Aorta (tissue), 5 donors: ENCODE data around the gene C17orf78. TPM values are rescaled to one million over a fixed set of nuclear protein-coding genes. Genes with fewer than 3 reads are reported as not detected.
"Not testable (repeated sequence)": the region's sequence is repeated elsewhere in the genome, so short reads cannot be mapped to it uniquely, and the experiment has no call there.

Experiments
- ATAC-seq: fragments of 200-7000 bp; cut with Tn5 transposase; one replicate; pipeline ENCODE4 v1.9.1; 2022; ENCODE audit warnings: moderate library complexity; ENCODE audit not compliant: low FRiP score
- DNase-seq, 2 donors: peaks; one replicate each; pipeline ENCODE4 v3.0.0-alpha.2; 2020
- H3K27ac ChIP-seq, 2 donors: one replicate each; pipeline ENCODE4 v1.5.1; 2013; ENCODE audit warnings: low read length in 2 of 2, mild to moderate bottlenecking in 2 of 2, moderate library complexity in 2 of 2, control low read depth in 1 of 2, inconsistent platforms in 1 of 2, low read depth in 1 of 2
- H3K27me3 ChIP-seq, 2 donors: one replicate each; pipeline ENCODE4 v1.6.1; 2013; ENCODE audit warnings: control low read depth in 1 of 2, low read length in 1 of 2, mild to moderate bottlenecking in 1 of 2, moderate library complexity in 1 of 2; ENCODE audit not compliant: insufficient read depth in 2 of 2, control insufficient read depth in 1 of 2
- H3K36me3 ChIP-seq, 2 donors: one replicate each; pipeline ENCODE4 v1.6.1; 2013; ENCODE audit warnings: control low read depth in 1 of 2, low read length in 1 of 2, mild to moderate bottlenecking in 1 of 2; ENCODE audit not compliant: insufficient read depth in 2 of 2, control insufficient read depth in 1 of 2
- H3K4me1 ChIP-seq, 2 donors: one replicate each; pipeline ENCODE4 v1.6.1; 2013; ENCODE audit warnings: low read length in 2 of 2, control low read depth in 1 of 2, mild to moderate bottlenecking in 1 of 2, moderate library complexity in 1 of 2; ENCODE audit not compliant: insufficient read depth in 2 of 2, control insufficient read depth in 1 of 2
- H3K4me3 ChIP-seq, 2 donors: one replicate each; pipeline ENCODE4 v1.5.1; 2013; ENCODE audit warnings: low read length in 2 of 2, control low read depth in 1 of 2, mild to moderate bottlenecking in 1 of 2
- H3K9me3 ChIP-seq: one replicate; pipeline ENCODE4 v1.6.1; 2013; ENCODE audit warnings: mild to moderate bottlenecking, low read length; ENCODE audit not compliant: control insufficient read depth
- WGBS, 2 donors: extraction: QIAGEN DNeasy Blood & Tissue Kit; methylation state at CpG; one replicate each; pipeline ENCODE4 v1.1.7; 2013; 5-methylcytosine and 5-hydroxymethylcytosine counted together
- intact Hi-C, 2 donors: fragments of 100-400 bp; cut with DNase I; formaldehyde crosslinking; loops; one replicate each; pipeline versions ENCODE4 v1.14.2 to v1.15.0; 2022
- polyA plus RNA-seq, 2 donors: library from polyadenylated mRNA; stranded (reverse); fragments of 200-250 nt; gene quantifications; one replicate each; pipeline ENCODE4 v1.2.3, GENCODE V29; 2013
- total RNA-seq, 2 donors: library from RNA; stranded (reverse); fragmentation: NEBNext Ultra II Directional; extraction: Animal tissue kit (Norgen Biotek cat#: 25700); gene quantifications; one replicate each; pipeline ENCODE4 v1.2.1, GENCODE V29; 2021
- donor health status: healthy with polysubstance abuse.
- donor health status: Bipolar disorder and iron deficiency.
- donor health status: DM: no; HTN: no; CAD: no.
- donor health status: DM: no; HTN: no; CAD: no.
- donor health status: DM: yes; HTN: yes; CAD: no.

The C17orf78 gene
- total and polyA plus RNA-seq, 4 donors, result 3.0 TPM; not detected in 3

GRCh38 chr17:37393352-37393751 lies 17.6 kb downstream of the C17orf78 start:
- no peaks in the 10 kb centered on the region for H3K9me3 ChIP-seq
- DNase-seq (no peak), ATAC-seq (no peak)
- no peaks in the 10 kb centered on the region for H3K36me3 ChIP-seq
- no peak overlapping the region for H3K4me3 ChIP-seq
- no peaks in the 10 kb centered on the region for H3K27me3 ChIP-seq
- 96% methylated on average over 7 of the region's 7 CpGs for WGBS, 2 donors
- no peak overlapping the region for H3K27ac ChIP-seq
- H3K4me1 ChIP-seq, result no peaks in the 10 kb centered on the region
- intact Hi-C loops, result no loop called here

DNA sequence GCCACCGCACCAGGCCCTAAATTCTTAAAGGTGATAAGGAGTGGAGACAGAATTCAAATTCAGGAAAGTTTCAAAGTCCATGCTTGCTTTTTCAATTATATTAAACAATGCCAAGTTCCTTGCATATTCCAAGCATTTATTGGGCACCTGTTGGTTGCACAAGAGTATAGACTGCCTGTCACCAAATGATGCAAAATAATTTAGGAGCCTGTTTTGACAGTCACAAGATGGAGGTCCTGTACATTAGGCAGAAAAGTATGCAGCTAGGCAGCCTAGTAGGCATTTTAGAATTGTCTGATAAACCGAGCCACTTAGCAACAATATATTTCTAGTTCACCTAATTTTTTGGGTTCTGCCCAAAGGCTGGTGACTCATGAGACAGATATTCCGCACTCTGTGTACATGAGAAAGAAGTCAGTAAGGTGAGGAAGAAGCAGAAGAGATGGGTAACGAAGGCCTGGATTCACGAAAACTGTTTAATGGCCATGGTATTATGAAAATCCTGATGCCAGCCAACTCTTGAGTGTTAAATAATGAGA lies 23.5 kb downstream of the C17orf78 start:
- H3K4me1 ChIP-seq, result no peaks in the 10 kb centered on the region
- ATAC-seq (no peak), DNase-seq (no peak)
- no peaks in the 10 kb centered on the region for H3K9me3 ChIP-seq
- 82 to 83% methylated on average over 5 of the region's 5 CpGs for WGBS, 2 donors
- intact Hi-C loops, result no loop called here
- H3K36me3 ChIP-seq, result no peaks in the 10 kb centered on the region
- no peak overlapping the region for H3K27ac ChIP-seq
- H3K4me3 ChIP-seq, result no peak overlapping the region
- no peaks in the 10 kb centered on the region for H3K27me3 ChIP-seq

GRCh38 chr17:37400505-37400904 lies 24.7 kb downstream of the C17orf78 start:
- no peaks in the 10 kb centered on the region for H3K27me3 ChIP-seq
- H3K36me3 ChIP-seq, result no peaks in the 10 kb centered on the region
- ATAC-seq (no peak), DNase-seq (no peak)
- H3K4me3 ChIP-seq, result no peak overlapping the region
- no peaks in the 10 kb centered on the region for H3K4me1 ChIP-seq
- no peak overlapping the region for H3K27ac ChIP-seq
- H3K9me3 ChIP-seq, result no peaks in the 10 kb centered on the region
- intact Hi-C loops, result no loop called here

DNA sequence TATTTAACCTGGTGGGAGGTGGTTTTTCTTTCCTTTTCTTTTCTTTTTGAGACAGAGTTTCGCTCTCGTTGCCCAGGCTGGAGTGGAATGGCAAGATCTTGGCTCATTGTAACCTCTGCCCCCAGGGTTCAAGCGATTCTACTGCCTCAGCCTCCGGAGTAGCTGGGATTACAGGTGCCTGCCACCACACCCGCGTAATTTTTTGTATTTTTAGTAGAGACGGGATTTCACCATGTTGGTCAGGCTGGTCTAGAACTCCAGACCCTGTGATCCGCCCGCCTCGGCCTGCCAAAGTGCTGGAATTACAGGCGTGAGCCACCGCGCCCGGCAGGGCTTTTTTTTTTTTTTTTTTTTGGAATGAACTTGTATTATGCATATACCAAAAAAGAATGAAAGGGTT lies 29.7 kb downstream of the C17orf78 start:
- 36 to 50% methylated on average over 14 of the region's 14 CpGs for WGBS, 2 donors
- intact Hi-C loops, result loop anchor here (5.0 kb wide), 2 partner anchors 82 to 87 kb away; partner anchors contain the start of gene DUSP14 (in 1 of the 2)
- not testable (repeated sequence) for ATAC-seq, H3K9me3 ChIP-seq, DNase-seq, H3K4me1 ChIP-seq, H3K36me3 ChIP-seq, H3K27ac ChIP-seq, H3K27me3 ChIP-seq
- H3K4me3 ChIP-seq, result peak overlapping the region in 1 of 2 donors; percentile 85

DNA sequence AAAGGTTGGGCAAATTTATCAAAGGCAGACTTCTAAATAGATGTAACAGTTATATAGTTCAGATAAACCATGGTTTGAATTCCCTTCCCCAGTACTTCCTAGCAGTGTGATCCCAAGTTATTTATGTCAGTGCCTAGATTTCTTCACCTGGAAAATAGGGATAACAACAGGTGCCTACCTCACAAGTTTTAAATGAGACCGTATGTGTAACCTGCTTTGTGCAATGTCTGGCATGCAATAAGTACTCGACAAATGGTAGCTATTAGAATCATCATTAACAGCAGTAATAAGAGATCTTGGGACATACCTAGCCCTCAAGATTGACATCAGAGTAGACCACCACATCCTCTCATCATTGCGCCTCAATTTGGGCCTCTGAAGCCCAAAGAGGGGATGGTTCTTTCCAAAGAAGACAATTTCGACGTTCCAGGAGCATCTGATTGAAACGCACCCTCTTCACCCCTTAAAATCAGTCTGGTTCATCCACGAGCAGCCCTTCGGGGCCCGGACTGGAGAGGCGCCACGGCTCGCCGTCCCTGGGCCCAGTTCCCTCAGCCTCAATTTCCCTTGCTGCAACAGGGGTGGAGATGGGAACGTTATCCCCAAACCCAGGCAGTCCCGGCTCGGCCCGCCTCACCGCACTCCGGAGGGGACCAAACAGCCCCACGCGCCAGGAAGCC lies 30.3 kb downstream of the C17orf78 start:
- intact Hi-C loops, result loop anchor here (2.0 to 5.0 kb wide), 4 partner anchors 47 to 203 kb away; partner anchors contain the start of genes DUSP14 (in 1 of the 2) and SYNRG (in 1 of the 2)
- 1% methylated on average over 21 of the region's 21 CpGs for WGBS, 2 donors
- ATAC-seq, result peak; percentile 69

DNA sequence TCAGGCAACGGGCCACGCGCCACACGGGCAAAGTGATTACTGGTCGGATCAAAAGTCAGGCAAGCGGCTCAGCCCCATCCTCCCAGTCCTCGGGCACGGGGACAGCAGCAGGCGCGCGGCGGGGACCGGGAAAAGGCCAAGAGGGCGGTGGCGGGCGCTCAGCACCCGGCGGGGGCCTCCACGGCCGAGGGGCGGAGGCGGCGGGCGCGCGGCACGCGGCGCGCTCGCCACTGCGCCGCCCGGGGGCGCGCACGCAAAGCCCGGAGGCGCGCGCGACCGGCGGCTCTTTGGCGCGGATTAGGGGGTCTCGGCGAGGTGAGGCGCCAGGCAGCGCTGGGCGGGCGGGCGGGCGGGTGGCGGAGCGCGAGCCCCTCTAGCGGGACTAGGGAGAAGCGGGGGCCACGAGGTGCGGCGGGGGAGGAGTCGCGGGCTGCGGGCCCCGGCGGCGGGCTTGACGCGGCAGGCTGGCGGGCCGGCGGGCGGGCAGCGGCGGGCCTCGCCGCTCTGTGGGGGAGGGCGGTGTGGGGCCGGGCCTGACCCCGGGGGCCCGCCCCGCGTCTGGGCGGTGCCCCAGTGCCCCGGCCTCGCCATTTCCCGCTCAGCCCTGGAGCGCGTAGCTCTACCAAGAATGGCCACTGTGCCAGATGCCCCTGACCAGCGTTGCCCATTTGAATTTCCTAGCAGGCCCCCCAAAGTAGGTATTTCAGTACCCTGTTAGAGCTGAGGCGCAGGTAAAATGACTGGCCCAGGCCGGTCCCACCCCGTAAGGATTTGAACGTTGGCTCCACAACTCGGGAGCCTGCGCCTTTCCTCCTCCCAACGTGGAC lies 31.1 kb downstream of the C17orf78 start, which contains the start of the genes ACACA and TADA2A:
Gene ACACA (minus strand): TSS at position 202 of the 827 bp plus-strand sequence. CDS start 537 bp downstream, outside the sequence.
Gene TADA2A (plus strand): TSS at position 252 of the 827 bp plus-strand sequence. CDS start 4,480 bp downstream, outside the sequence.
- WGBS, 2 donors, result 0% methylated on average over 53 to 98 of the region's 98 CpGs
- DNase-seq, result peak; percentile 88 to 93
- Histone ChIP-seq H3K27ac (peak within 1 kb of the TSS; percentile 15 to 54), H3K9me3 (no peaks in the 10 kb centered on the region), H3K36me3 (no peaks in the 10 kb centered on the region), H3K4me1 (no peaks in the 10 kb centered on the region), H3K27me3 (no peaks in the 10 kb centered on the region), H3K4me3 (peak within 1 kb of the TSS; percentile 85 to 96)
- intact Hi-C loops, result loop anchor here (2.0 to 5.0 kb wide), 4 partner anchors 48 to 202 kb away; partner anchors contain the start of genes DUSP14 (in 1 of the 2) and SYNRG (in 1 of the 2)
- peak; percentile 96 for ATAC-seq

More for the DNA sequence above, 30.3 kb downstream of the C17orf78 start:
- Histone ChIP-seq H3K4me3 (peak overlapping the region; percentile 85 to 96), H3K27me3 (no peaks in the 10 kb centered on the region), H3K36me3 (no peaks in the 10 kb centered on the region), H3K4me1 (no peaks in the 10 kb centered on the region), H3K27ac (peak overlapping the region; percentile 15 to 46), H3K9me3 (no peaks in the 10 kb centered on the region)
- no peak for DNase-seq

DNA sequence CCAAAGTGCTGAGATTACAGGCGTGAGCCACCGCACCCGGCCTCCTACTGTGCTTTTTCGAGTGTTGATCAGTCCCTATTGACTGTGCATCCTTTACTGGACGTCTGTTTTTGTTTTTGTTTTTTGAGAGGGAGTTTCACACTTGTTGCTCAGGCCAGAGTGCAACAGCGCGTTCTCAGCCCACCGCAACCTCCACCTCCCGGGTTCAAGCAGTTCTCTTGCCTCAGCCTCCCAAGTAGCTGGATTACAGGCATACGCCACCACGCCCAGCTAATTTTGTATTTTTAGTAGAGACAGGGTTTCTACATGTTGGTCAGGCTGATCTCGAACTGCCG lies 32.3 kb downstream of the C17orf78 start:
- not testable (repeated sequence) for H3K9me3 ChIP-seq, H3K27ac ChIP-seq, H3K4me3 ChIP-seq, DNase-seq, ATAC-seq, H3K4me1 ChIP-seq, H3K36me3 ChIP-seq, H3K27me3 ChIP-seq
- WGBS, 2 donors, result 93% methylated on average over 13 of the region's 13 CpGs
- intact Hi-C loops, result loop anchor here (5.0 kb wide), 2 partner anchors 79 to 84 kb away; partner anchors contain the start of gene DUSP14 (in 1 of the 2)

- Histone ChIP-seq H3K9me3 (no peaks in the 10 kb centered on the region), H3K36me3 (no peaks in the 10 kb centered on the region), H3K4me3 (no peak overlapping the region), H3K4me1 (no peaks in the 10 kb centered on the region), H3K27ac (no peak overlapping the region), H3K27me3 (no peaks in the 10 kb centered on the region)
- 91 to 92% methylated on average over 3 of the region's 3 CpGs for WGBS, 2 donors
- DNase-seq (no peak), ATAC-seq (no peak)
- intact Hi-C loops, result no loop called here
These were observed 34.6 kb downstream of the C17orf78 start for GRCh38 chr17:37410357-37410756.
